Measurements from ENCODE around the gene VPS18. TPM values are rescaled to one million over a fixed set of nuclear protein-coding genes. Genes with fewer than 3 reads are reported as not detected.

Gene VPS18
- total RNA-seq, 1 donor from 2014 or later: 27.2 TPM

GRCh38 chr15:40875991-40876730 lies 18.1 kb upstream of the VPS18 start:
- TF ChIP-seq CTCF (conservative IDR thresholded peaks at IDR 0.05; ENCODE audit: low read depth, low read length): no peak
- H3K4me3 ChIP-seq (ENCODE audit: low read depth, low read length): no peak overlapping the region
- DNase-seq (ENCODE audit: low read depth): no peak

DNA sequence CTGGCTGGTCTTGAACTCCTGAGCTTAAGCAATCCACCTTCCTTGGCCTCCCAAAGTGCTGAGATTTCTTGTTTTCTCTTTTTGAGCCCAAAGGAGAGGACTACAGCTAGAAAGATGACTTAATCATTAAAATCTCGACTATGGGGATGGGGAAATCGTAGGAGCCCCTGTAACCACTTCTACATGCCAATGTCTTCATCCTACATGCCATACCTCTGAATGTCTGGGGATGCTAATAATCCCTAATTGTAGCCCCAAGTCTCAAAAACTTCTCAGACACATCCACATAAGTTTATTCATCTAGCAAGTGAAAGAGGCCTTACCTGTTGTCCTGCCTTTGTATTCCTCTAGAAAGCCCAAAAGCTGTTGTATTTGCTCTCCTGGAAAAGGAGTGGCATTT lies 16.6 kb upstream of the VPS18 start:
- no peak for DNase-seq (ENCODE audit: low read depth)
- H3K4me3 ChIP-seq (ENCODE audit: low read depth, low read length): no peak overlapping the region
- no peak for TF ChIP-seq CTCF (conservative IDR thresholded peaks at IDR 0.05; ENCODE audit: low read depth, low read length)

DNA sequence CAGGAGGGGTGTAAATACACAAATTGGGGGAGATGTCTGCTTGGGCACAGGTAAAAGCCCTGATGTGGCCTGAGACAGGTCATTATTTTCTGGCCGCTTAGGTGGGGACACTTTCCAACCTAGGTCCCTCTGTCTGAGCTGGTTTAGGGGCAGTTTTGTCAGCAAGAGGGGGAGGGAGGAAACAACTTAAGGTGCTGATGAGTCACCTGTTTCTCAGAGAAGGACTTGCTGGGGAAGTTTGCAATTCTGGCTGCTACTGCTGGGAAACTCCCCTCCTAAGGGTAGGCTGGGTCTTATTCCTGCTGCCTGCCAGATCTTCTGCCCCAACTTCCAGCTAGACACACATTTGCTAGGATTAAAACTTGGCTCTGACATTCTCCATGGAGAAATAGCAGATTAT lies 15.5 kb upstream of the VPS18 start:
- no peak for TF ChIP-seq CTCF (conservative IDR thresholded peaks at IDR 0.05; ENCODE audit: low read depth, low read length)
- peak; percentile 65 for DNase-seq (ENCODE audit: low read depth)
- H3K4me3 ChIP-seq (ENCODE audit: low read depth, low read length): no peak overlapping the region

DNA sequence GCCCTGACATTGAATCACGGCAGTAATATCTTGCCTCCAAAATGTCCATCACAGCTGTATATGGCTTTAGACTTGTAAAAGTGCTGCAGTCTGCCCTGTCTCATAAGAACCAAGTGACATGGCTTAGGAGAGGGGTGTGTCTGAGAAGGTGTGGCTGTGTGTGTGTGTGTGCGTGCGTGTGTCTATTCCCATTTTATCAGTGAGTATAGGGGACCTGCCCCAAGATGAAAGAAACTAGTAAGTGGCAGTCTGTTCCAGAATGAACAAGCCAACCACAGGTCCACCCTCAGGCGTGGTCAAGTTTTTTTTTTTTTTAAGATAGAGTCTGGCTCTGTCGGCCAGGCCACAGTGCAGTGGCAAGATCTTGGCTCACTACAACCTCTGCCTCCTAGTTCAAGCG lies 14.6 kb upstream of the VPS18 start:
- TF ChIP-seq CTCF (conservative IDR thresholded peaks at IDR 0.05; ENCODE audit: low read depth, low read length): no peak
- no peak for DNase-seq (ENCODE audit: low read depth)
- no peak overlapping the region for H3K4me3 ChIP-seq (ENCODE audit: low read depth, low read length)

GRCh38 chr15:40881351-40881750 lies 12.9 kb upstream of the VPS18 start:
- no peak overlapping the region for H3K4me3 ChIP-seq (ENCODE audit: low read depth, low read length)
- no peak for DNase-seq (ENCODE audit: low read depth)
- no peak for TF ChIP-seq CTCF (conservative IDR thresholded peaks at IDR 0.05; ENCODE audit: low read depth, low read length)

- H3K4me3 ChIP-seq (ENCODE audit: low read depth, low read length): no peak overlapping the region
- no peak for DNase-seq (ENCODE audit: low read depth)
- TF ChIP-seq CTCF (conservative IDR thresholded peaks at IDR 0.05; ENCODE audit: low read depth, low read length): no peak
These were observed 7.7 kb upstream of the VPS18 start for GRCh38 chr15:40886586-40886985.

GRCh38 chr15:40889112-40889511 lies 5.1 kb upstream of the VPS18 start:
- no peak for TF ChIP-seq CTCF (conservative IDR thresholded peaks at IDR 0.05; ENCODE audit: low read depth, low read length)
- no peak for DNase-seq (ENCODE audit: low read depth)
- no peak overlapping the region for H3K4me3 ChIP-seq (ENCODE audit: low read depth, low read length)
